ENCODE data around the gene GABRG3.

GABRG3 gene

DNA sequence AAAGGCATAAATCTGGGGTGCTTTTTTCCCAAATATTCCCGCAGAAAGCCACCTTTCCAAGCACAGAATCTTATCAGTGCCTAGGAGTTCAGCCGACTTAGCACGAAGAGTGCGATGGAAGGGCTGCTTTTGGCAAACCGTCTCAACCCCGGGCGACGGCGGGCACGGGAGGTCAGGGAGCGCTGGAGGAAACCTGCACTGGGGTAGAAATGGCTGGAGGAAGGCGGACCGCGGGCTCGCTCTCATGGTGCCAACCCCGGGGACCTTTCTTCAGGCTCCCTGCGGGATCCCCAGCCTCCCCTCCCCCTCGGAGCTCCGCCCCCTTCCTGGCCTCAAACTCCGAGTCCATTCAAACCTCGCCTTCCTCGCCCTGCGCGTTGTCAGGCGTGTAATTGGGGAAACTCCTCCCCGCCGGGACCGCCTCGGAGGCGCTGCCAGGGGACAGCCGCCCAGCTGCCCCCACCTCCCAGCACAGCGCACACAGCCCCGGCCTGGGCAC is at the start of gene GABRG3:
TSS of gene GABRG3 (plus strand) at position 470 of the 499 bp plus-strand sequence.
- no peak for DNase-seq (ENCODE audit: low read depth)

GRCh38 chr15:26921433-26921832 is 49.5 kb upstream of the GABRG3 start:
- DNase-seq (ENCODE audit: low read depth): no peak

DNA sequence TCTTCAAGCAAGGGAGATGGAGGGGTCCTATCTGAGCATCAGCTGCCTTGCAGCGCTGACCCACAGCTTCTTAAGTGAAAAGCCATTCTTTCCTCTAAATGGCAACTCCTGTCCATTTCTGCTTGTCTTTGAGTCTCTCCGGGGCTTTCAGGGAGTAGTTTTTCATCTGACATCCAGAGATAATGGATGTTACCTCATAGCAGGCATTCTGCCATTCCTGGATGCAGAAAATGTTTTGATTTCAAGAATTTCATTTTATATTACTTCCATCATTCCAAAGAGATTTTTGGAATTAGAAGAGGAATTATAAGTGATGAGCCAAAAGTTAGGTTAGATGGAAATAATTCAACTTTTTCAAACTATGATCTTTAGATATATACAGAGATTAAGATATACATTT is 44.9 kb upstream of the GABRG3 start:
- DNase-seq (ENCODE audit: low read depth): no peak

DNA sequence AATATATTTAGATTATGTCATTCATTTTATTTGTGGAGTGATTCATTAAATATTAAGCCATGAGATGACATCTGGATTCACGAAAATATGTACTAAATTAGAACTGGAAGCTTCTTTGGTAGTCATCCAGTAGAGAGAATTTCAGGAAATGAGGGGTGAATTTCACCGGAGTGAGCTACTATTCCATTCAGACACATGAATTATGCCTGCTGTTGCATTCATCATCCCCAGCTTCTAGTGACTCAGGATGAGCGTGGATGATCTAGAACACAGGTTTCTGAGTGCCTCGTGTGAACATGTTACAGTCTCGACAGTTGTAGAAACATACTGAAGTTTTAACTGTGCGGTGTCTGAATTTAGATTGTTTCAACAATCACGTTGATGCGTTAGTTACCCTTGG is 42.9 kb upstream of the GABRG3 start:
- DNase-seq (ENCODE audit: low read depth): no peak

- no peak for DNase-seq (ENCODE audit: low read depth)
These were observed 41.4 kb upstream of the GABRG3 start for GRCh38 chr15:26929588-26929987.

DNA sequence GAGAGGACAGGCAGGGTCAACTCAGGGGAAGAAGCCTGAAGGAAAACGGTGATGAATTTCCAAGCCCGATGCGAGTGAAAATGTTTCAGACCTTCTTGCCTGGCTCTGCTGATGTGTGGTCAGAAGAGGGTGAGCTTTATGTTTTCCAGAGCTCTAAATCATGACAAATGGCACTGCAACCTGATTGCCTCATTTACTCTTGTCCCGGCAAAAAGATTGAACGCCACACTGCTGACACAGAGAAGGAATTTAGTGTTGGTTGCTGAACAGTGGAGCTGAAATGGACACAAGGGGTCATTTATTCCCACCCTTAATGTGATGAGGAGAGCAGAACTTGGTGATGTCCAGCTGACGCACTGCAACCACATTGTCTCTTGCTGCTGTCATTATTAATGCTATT is 36.1 kb upstream of the GABRG3 start:
- DNase-seq (ENCODE audit: low read depth): no peak

- no peak for DNase-seq (ENCODE audit: low read depth)
These were observed 35.7 kb upstream of the GABRG3 start for GRCh38 chr15:26935322-26935721.

GRCh38 chr15:26936502-26936901 is 34.5 kb upstream of the GABRG3 start:
- no peak for DNase-seq (ENCODE audit: low read depth)

- DNase-seq (ENCODE audit: low read depth): no peak
These were observed 33.8 kb upstream of the GABRG3 start for GRCh38 chr15:26937134-26937533.

DNA sequence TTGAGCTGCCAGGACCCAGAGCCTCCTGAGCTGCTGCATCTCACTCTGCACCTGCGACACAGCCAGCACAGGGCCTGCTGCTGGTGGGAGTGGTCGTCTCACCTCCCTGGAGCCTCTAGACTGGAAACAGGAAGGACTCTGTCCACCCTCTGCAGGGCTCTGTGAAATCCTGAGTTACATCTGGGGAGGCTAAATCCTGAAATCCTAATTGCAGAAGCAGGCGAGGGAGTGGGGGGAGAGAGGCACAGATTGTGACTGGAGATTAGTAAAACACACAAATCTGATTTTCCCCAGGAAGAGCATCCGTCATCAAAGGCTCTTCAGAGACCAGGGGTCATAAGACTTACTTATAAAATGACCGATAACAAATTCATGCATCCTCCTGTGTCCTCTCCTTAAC is 31.6 kb upstream of the GABRG3 start:
- no peak for DNase-seq (ENCODE audit: low read depth)

- DNase-seq (ENCODE audit: low read depth): no peak
These were observed 29.5 kb upstream of the GABRG3 start for GRCh38 chr15:26941489-26941888.

- DNase-seq (ENCODE audit: low read depth): no peak
These were observed 27.1 kb upstream of the GABRG3 start for GRCh38 chr15:26943866-26944265.

DNA sequence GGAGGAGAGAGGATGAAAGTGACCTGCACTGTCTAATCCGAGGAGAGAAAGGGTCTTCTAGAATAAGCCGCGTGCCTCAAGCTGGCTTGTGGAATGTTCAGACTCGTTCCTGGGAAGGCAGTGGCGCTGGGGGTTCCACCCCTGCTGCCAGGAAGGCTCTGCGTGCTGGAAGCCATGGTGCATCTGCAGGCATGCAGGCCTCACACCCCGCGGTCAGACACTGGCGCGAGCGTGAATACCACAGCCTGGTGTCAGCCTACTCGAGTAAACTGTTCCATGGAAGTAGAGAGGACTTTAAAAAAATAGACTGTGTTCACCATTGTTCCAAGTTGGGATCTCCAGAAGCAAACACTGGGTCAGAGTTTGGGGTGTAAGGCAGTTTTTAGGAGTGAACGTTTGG is 25.9 kb upstream of the GABRG3 start:
- no peak for DNase-seq (ENCODE audit: low read depth)

DNA sequence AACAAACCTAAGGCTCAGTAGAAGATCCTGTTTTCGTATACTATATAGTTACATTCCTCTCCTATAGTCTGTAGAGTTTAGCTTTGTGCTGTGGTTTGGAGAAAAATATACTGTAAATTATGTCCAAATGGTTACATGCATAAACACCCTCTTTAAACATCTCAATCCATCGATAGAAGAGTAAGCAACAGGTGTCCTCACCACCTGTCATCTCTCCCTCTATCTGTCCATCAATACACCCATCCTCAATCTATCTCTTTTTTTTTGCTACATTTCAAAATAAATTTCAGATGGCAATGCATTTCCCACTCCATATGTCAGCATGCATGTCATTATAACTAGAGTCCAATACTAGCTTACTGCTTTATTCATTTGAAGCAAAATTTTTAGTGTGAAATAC is 21.0 kb upstream of the GABRG3 start:
- DNase-seq (ENCODE audit: low read depth): no peak

DNA sequence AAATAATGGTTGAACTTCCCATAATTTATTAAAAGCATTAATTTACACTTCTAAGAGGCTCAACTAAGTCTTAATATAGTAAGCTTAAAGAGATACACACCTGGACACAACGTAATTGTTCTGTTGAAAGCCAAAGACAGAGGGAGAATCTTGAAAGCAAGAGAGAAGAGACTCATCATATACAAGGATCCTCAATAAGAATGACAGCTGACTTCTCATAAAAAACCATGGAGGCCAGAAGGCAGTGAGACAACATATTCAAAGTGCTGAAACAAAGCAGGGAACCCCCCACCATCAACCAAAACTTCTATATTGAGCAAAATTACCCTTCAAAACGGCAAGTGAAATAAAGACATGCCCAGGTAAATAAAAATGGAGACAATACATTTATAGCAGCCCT is 16.6 kb upstream of the GABRG3 start:
- no peak for DNase-seq (ENCODE audit: low read depth)

GRCh38 chr15:26967719-26968269 is 3.2 kb upstream of the GABRG3 start:
- no peak for DNase-seq (ENCODE audit: low read depth)

- no peak for DNase-seq (ENCODE audit: low read depth)
These were observed 2.2 kb upstream of the GABRG3 start for GRCh38 chr15:26968806-26969205.

DNA sequence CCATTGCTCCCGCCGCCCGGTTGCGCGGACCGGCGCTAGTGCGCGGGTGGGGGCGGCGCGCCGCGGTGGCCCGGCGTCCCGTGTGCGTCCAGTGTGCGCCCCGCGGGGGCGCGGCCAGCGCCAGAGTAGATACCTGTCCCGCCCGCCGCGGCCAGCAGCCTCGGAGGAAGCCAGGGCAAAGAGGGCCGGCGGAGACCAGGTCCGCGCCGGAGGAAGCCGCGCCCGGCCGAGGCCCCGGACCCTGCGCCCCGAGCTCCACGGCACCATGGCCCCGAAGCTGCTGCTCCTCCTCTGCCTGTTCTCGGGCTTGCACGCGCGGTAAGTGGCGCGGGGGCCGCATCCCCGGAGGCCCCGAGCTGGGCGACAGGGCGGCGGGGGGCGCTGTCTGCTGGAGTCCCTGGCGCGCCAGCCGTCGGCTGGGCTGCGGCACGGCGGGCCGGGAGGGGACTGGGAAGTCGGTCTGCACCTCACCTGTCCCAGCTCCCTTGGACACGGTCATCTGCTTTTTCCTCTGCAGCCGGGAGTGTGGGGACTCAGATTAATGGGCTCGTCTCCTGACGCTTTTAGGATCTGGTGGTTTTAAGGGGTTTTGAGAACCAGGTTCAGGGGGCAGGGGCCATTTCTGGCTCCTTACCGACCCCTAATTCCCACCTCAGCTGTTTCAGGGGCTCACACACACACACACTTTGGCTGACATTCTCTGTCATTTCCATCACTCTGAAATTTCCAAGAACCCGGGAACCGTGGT is 464 bp downstream of the GABRG3 start:
- DNase-seq (ENCODE audit: low read depth): no peak

DNA sequence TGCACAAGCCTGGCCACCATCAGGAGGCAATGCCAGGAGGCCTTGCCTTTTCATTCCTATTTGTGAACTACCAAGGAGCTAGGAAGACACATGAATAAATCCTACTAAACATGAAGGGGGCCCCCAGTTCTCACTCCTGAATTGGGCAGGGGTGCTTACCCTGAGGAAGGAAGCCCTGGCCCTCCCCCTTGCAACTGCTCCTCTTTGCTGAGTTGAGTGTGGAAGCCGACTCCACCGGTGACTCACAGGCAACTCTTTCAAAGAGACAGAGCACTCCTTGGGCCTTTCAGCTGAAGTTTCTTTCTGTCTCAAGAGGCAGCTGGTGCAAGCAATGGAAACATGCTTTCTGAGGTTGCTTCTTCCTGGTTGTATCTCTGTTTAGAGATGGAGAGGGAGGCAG is 1.7 kb downstream of the GABRG3 start:
- no peak for DNase-seq (ENCODE audit: low read depth)

GRCh38 chr15:26974120-26974780 is 3.3 kb downstream of the GABRG3 start:
- no peak for DNase-seq (ENCODE audit: low read depth)

GRCh38 chr15:26981492-26981891 is 10.5 kb downstream of the GABRG3 start:
- no peak for DNase-seq (ENCODE audit: low read depth)

DNA sequence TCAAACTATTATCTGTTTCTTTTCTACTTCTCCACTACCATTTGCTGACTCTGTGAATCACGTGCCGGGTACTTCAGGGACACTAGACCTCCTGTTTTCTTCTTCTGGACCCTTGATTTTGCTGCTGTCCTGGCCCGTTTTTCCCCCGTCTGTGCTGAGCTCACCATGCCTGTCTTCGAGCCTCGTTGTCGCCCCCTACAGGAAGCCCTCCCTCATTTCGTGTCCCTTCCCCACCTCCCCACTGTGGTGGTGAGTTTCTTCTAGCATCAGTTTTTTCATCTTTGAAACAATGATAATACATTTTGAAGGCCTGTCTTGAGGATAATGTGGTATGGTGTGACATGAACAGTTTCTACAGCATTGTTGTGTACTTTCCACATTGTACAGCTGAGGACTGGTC is 12.8 kb downstream of the GABRG3 start:
- DNase-seq (ENCODE audit: low read depth): no peak

DNA sequence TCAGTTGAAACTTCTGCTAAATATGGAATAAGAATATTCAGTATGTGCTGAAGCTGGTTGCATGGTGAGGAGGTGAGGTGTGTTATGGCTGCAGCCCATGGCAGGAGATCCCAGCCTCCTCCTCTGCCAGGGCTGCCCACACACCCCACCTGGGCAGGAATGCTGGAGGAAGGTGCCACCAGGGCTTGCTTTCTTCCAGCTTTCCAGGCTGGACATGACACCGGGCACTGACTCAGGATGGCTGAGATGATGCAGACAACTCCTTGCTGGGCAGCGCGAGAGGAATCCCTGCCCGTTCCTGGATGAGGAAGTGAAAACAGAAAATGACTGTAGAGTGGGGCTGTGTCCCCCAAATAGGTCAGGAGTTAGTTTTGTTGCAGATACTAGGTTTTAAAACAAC is 14.1 kb downstream of the GABRG3 start:
- DNase-seq (ENCODE audit: low read depth): no peak
